Fibroblast of mammary gland (primary cell): ENCODE results near the gene FARS2.

Experiments
- DNase-seq: peaks from one replicate; pipeline ENCODE4 v3.0.0-alpha.2; 2010; ENCODE audit warnings: low read depth
- H3K4me3 ChIP-seq: 2 replicates; pipeline ENCODE4 v1.5.1; 2011; ENCODE audit warnings: low read depth, mild to moderate bottlenecking, low read length, moderate library complexity; ENCODE audit not compliant: control insufficient read depth
- CTCF ChIP-seq: conservative IDR thresholded peaks from 2 replicates; pipeline ENCODE4 v1.5.1; 2011; ENCODE audit warnings: low read depth, low read length, inconsistent platforms; ENCODE audit not compliant: control insufficient read depth, insufficient read depth

Gene FARS2

GRCh38 chr6:5424726-5425125 lies 163.4 kb downstream of the FARS2 start:
- no peak for DNase-seq
- no peak for TF ChIP-seq CTCF
- no peak overlapping the region for H3K4me3 ChIP-seq

DNA sequence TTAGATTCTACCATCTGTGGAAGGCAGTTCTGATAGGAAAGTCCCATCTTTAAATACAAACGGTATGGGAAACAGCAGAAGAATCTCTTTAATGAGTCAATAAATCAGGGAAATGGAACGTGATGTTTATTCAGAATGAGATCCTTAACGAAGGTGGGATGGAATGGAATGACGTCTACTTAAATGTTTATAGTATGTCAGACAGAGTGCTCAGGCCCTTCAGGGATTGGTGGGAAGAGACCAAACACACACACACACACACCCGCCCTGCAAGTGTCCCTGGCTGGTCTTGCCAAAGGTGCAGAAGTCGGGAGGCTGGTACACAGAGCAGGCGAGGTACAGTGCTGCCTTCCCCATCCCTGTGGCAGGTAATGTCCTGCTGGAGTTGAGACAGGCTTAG lies 164.0 kb downstream of the FARS2 start:
- DNase-seq = no peak
- no peak for TF ChIP-seq CTCF
- H3K4me3 ChIP-seq = no peak overlapping the region

- no peak for DNase-seq
- H3K4me3 ChIP-seq = no peak overlapping the region
- TF ChIP-seq CTCF = no peak
Measured at GRCh38 chr6:5425797-5426196, 164.5 kb downstream of the FARS2 start.

GRCh38 chr6:5427586-5427985 lies 166.3 kb downstream of the FARS2 start:
- TF ChIP-seq CTCF = no peak
- H3K4me3 ChIP-seq = no peak overlapping the region
- no peak for DNase-seq

DNA sequence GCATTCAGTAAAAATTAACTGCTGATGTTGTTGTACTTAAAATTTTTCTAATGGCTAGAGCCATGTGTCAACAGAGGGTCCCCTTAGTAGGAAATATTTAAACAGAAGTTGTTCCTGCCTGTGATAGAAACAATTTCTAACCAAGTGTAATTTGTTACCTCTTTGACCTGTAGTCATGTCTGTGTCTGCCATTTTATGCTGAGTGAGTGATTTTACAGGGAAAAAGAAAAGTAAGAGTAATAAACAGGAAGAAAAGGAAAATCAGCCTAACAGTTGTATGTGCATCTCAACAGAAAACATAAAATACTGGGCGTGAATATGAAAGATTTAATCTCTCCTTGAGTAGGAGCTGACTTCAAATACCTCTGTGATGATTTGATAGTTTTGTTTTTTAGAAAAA lies 172.0 kb downstream of the FARS2 start:
- DNase-seq = no peak
- no peak overlapping the region for H3K4me3 ChIP-seq
- no peak for TF ChIP-seq CTCF

- peak; percentile 86 for DNase-seq
- TF ChIP-seq CTCF = no peak
Measured at GRCh38 chr6:5435449-5435848, 174.1 kb downstream of the FARS2 start.

GRCh38 chr6:5438922-5439584 lies 177.7 kb downstream of the FARS2 start:
- no peak for TF ChIP-seq CTCF
- no peak overlapping the region for H3K4me3 ChIP-seq
- DNase-seq = no peak

More at GRCh38 chr6:5435449-5435848, 174.1 kb downstream of the FARS2 start:
- H3K4me3 ChIP-seq = no peak overlapping the region
